ENCODE data around the gene GNL1.
"Not testable (repeated sequence)": the region's sequence is repeated elsewhere in the genome, so short reads cannot be mapped to it uniquely, and the experiment has no call there.

GNL1 gene

GRCh38 chr6:30515106-30515505 is 41.2 kb downstream of the GNL1 start:
- H3K4me3 Mint-ChIP-seq: peak overlapping the region; percentile 75 to 81
- peak overlapping the region; percentile 94 to 98 for H3K27ac Mint-ChIP-seq
- DNase-seq (no peak), ATAC-seq (replicated peaks) (no peak)
- H3K9me3 Mint-ChIP-seq: no peaks in the 10 kb centered on the region
- H3K4me1 Mint-ChIP-seq (ENCODE audit: low read depth in 2 of 2): peaks cover 35 to 43% of the 10 kb centered on the region in 2 donors
- H3K27me3 Mint-ChIP-seq: no peaks in the 10 kb centered on the region
- H3K36me3 Mint-ChIP-seq (ENCODE audit: insufficient read depth): peaks cover 29% of the 10 kb centered on the region

GRCh38 chr6:30513451-30513850 is 42.8 kb downstream of the GNL1 start:
- Mint-ChIP-seq H3K27ac (no peak overlapping the region), H3K9me3 (no peaks in the 10 kb centered on the region), H3K36me3 (ENCODE audit: insufficient read depth) (peaks cover 31% of the 10 kb centered on the region), H3K27me3 (no peaks in the 10 kb centered on the region), H3K4me1 (ENCODE audit: low read depth in 2 of 2) (peaks cover 40 to 57% of the 10 kb centered on the region in 2 donors), H3K4me3 (no peak overlapping the region)
- ATAC-seq (replicated peaks) (no peak), DNase-seq (no peak)

GRCh38 chr6:30511169-30511546 is 45.1 kb downstream of the GNL1 start:
- Mint-ChIP-seq H3K36me3 (ENCODE audit: insufficient read depth) (peaks cover 18% of the 10 kb centered on the region), H3K4me1 (ENCODE audit: low read depth in 2 of 2) (peaks cover 48 to 66% of the 10 kb centered on the region in 2 donors), H3K9me3 (no peaks in the 10 kb centered on the region), H3K4me3 (peak overlapping the region in 1 of 2 donors; percentile 31), H3K27ac (peak overlapping the region in 1 of 2 donors; percentile 58), H3K27me3 (no peaks in the 10 kb centered on the region)
- DNase-seq (no peak), ATAC-seq (replicated peaks) (no peak)

- Mint-ChIP-seq H3K4me3 (peak overlapping the region in 1 of 2 donors; percentile 31), H3K27ac (peak overlapping the region in 1 of 2 donors; percentile 58), H3K9me3 (no peaks in the 10 kb centered on the region), H3K4me1 (ENCODE audit: low read depth in 2 of 2) (peaks cover 44 to 62% of the 10 kb centered on the region in 2 donors), H3K27me3 (no peaks in the 10 kb centered on the region), H3K36me3 (ENCODE audit: insufficient read depth) (peaks cover 12% of the 10 kb centered on the region)
- DNase-seq (no peak), ATAC-seq (replicated peaks) (no peak)
Measured at GRCh38 chr6:30510419-30511168, 45.7 kb downstream of the GNL1 start.

- Mint-ChIP-seq H3K4me1 (ENCODE audit: low read depth in 2 of 2) (peaks cover 34 to 52% of the 10 kb centered on the region in 2 donors), H3K27ac (peak overlapping the region; percentile 20 to 60), H3K9me3 (no peaks in the 10 kb centered on the region), H3K36me3 (ENCODE audit: insufficient read depth) (peaks cover 9% of the 10 kb centered on the region), H3K4me3 (peak overlapping the region; percentile 61 to 69), H3K27me3 (no peaks in the 10 kb centered on the region)
- DNase-seq: peak in 1 of 3 experiments; percentile 42
- ATAC-seq (replicated peaks): peak; percentile 92
Measured at GRCh38 chr6:30508890-30509736, 47.2 kb downstream of the GNL1 start.

GRCh38 chr6:30507849-30508827 is 48.2 kb downstream of the GNL1 start:
- no peak for DNase-seq
- Mint-ChIP-seq H3K27me3 (no peaks in the 10 kb centered on the region), H3K9me3 (no peaks in the 10 kb centered on the region)

GRCh38 chr6:30500421-30501355 is 55.6 kb downstream of the GNL1 start:
- H3K4me1 Mint-ChIP-seq (ENCODE audit: low read depth in 2 of 2): peaks cover 10 to 23% of the 10 kb centered on the region in 2 donors
- H3K36me3 Mint-ChIP-seq (ENCODE audit: insufficient read depth): peaks cover 10% of the 10 kb centered on the region
- H3K9me3 Mint-ChIP-seq: no peaks in the 10 kb centered on the region
- H3K4me3 Mint-ChIP-seq: peak overlapping the region; percentile 35 to 50
- ATAC-seq (replicated peaks) (no peak), DNase-seq (no peak)
- H3K27me3 Mint-ChIP-seq: no peaks in the 10 kb centered on the region
- H3K27ac Mint-ChIP-seq: no peak overlapping the region

More at GRCh38 chr6:30507849-30508827, 48.2 kb downstream of the GNL1 start:
- peaks cover 9% of the 10 kb centered on the region for H3K36me3 Mint-ChIP-seq (ENCODE audit: insufficient read depth)
- peaks cover 33 to 52% of the 10 kb centered on the region in 2 donors for H3K4me1 Mint-ChIP-seq (ENCODE audit: low read depth in 2 of 2)
- no peak for ATAC-seq (replicated peaks)
- peak overlapping the region; percentile 61 to 69 for H3K4me3 Mint-ChIP-seq
- peak overlapping the region; percentile 69 to 75 for H3K27ac Mint-ChIP-seq

GRCh38 chr6:30498705-30499104 is 57.6 kb downstream of the GNL1 start:
- not testable (repeated sequence) for H3K9me3 Mint-ChIP-seq; H3K27ac Mint-ChIP-seq; ATAC-seq (replicated peaks); DNase-seq; H3K4me3 Mint-ChIP-seq; H3K27me3 Mint-ChIP-seq
- Mint-ChIP-seq H3K36me3 (ENCODE audit: insufficient read depth) (peaks cover 29% of the 10 kb centered on the region), H3K4me1 (ENCODE audit: low read depth in 2 of 2) (peaks cover 30 to 40% of the 10 kb centered on the region in 2 donors)

- ATAC-seq (replicated peaks) (no peak), DNase-seq (no peak)
- no peaks in the 10 kb centered on the region for H3K27me3 Mint-ChIP-seq
- H3K4me3 Mint-ChIP-seq: no peak overlapping the region
- no peak overlapping the region for H3K27ac Mint-ChIP-seq
- H3K36me3 Mint-ChIP-seq (ENCODE audit: insufficient read depth): peaks cover 39% of the 10 kb centered on the region
- no peaks in the 10 kb centered on the region for H3K9me3 Mint-ChIP-seq
- peaks cover 38 to 48% of the 10 kb centered on the region in 2 donors for H3K4me1 Mint-ChIP-seq (ENCODE audit: low read depth in 2 of 2)
Measured at GRCh38 chr6:30497714-30498113, 58.6 kb downstream of the GNL1 start.

GRCh38 chr6:30497261-30497599 is 59.1 kb downstream of the GNL1 start:
- not testable (repeated sequence) for H3K4me3 Mint-ChIP-seq
- peak overlapping the region; percentile 63 to 77 for H3K27ac Mint-ChIP-seq

GRCh38 chr6:30495993-30496392 is 60.3 kb downstream of the GNL1 start:
- Mint-ChIP-seq H3K36me3 (ENCODE audit: insufficient read depth) (peaks cover 56% of the 10 kb centered on the region), H3K4me3 (no peak overlapping the region), H3K9me3 (no peaks in the 10 kb centered on the region), H3K4me1 (ENCODE audit: low read depth in 2 of 2) (peaks cover 52 to 62% of the 10 kb centered on the region in 2 donors), H3K27ac (peak overlapping the region; percentile 77), H3K27me3 (no peaks in the 10 kb centered on the region)
- ATAC-seq (replicated peaks): no peak
- no peak for DNase-seq

More at GRCh38 chr6:30497261-30497599, 59.1 kb downstream of the GNL1 start:
- not testable (repeated sequence) for H3K9me3 Mint-ChIP-seq; H3K27me3 Mint-ChIP-seq; DNase-seq; ATAC-seq (replicated peaks)
- peaks cover 44% of the 10 kb centered on the region for H3K36me3 Mint-ChIP-seq (ENCODE audit: insufficient read depth)
- H3K4me1 Mint-ChIP-seq (ENCODE audit: low read depth in 2 of 2): peaks cover 43 to 53% of the 10 kb centered on the region in 2 donors

GRCh38 chr6:30495060-30495459 is 61.2 kb downstream of the GNL1 start:
- Mint-ChIP-seq H3K36me3 (ENCODE audit: insufficient read depth) (peaks cover 62% of the 10 kb centered on the region), H3K4me1 (ENCODE audit: low read depth in 2 of 2) (peaks cover 56 to 63% of the 10 kb centered on the region in 2 donors), H3K27ac (peak overlapping the region; percentile 77 to 100), H3K4me3 (peak overlapping the region; percentile 92 to 99)
- not testable (repeated sequence) for H3K27me3 Mint-ChIP-seq; DNase-seq; H3K9me3 Mint-ChIP-seq; ATAC-seq (replicated peaks)
